Fibroblast of peridontal ligament (primary cell): ENCODE results near the gene SMIM35.
"Not testable (repeated sequence)": the region's sequence is repeated elsewhere in the genome, so short reads cannot be mapped to it uniquely, and the experiment has no call there.

Source experiments
- DNase-seq: peaks from one replicate; pipeline ENCODE4 v3.0.0-alpha.2; 2010; ENCODE audit errors: extremely low read depth

SMIM35 gene

DNA sequence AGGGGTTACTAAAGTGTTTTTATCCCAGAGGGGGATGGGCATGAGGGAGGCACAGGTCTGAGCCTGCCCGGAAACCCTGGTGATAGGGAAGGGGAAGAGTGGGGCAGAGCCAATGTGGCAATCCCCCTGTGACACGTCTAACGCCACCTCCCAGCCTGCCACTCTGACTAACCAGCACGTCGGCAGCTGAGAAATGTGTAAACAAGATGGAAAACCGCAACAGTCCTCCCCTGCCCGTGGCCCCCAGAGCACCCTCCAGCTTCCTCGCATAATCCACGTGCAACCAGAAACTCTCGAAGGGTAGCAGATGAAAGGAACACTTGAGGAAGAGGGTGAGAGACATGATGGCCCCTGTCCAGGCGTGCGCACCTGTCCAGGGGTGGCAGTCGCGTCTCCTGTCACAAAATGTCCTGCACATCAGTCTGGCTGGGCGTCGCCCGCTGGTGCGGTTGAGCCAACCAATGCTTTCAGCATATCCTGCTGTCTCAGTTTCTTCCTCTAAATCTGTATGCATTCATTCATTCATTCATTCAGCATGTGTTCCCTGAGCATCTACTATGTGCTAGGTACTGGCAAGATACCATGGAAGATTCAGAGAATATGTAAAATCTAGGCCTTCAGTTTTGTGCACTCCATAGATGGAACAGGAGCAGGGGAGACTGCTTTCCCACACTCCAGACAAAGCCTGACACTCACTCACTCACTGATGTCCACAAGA is 5.4 kb downstream of the SMIM35 start:
- DNase-seq: no peak

DNA sequence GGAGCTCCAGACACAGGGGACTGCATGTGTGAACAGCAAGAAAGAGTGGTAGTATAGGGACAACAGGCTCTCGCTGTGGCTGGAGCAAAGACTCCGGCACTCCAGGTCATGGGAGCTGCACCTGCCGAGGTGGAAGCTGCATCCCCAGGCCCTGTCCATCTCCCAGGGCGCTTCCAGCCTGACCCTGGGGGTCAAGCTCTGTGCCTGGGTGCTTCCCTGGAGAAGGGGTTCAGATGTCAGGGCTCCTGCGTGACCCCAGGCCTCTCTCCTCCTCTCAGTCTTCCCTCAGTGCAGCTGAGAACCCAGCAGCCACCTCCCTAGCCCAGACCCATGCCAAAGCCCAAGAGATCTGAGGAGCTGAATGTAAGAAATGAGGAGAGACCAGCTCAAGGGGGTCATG is 6.5 kb downstream of the SMIM35 start:
- no peak for DNase-seq

DNA sequence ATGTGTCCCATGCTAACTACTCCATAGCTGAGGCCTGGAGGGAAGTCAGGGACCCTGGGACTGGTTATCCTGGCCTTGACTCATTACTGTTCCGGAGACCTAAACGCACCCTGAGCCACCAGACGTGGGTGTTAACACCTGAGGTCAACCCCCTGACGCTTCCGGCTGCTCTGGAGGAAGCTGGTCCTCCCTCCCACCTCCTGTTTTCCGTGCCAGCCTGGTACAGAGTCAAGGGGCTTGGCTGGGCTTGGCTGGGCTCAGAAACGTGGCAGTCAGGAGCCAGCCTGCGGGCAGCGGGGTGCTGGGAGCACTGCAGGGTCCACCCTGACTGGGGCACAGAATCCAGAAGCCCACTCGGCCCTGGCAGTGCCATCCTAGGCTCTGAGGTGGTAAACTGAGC is 7.3 kb downstream of the SMIM35 start:
- DNase-seq: no peak

DNA sequence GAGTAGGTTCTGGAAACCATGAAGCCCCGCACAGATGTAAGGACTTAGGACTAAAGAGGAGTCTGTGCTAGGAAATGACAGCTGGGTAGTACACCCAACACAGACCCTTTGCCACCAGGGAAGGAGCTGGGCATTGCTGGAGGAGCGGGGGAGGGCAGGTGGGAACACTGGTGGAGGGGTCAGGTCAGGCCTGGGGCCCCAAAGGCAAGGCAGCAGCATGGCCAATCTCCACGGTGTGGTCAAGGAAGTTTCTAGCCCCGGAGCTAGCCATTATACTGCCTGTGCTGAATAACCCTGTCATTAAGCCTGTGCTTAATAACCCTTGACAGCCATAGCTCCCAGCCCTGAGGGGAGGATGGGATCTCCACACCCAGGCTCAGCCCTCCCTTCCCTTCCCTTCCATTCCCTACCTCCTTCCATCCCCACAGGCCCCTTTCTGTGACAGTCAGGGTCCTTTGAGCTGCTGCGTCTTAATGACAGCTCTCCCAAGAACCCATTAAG is 7.8 kb downstream of the SMIM35 start:
- DNase-seq: no peak

DNA sequence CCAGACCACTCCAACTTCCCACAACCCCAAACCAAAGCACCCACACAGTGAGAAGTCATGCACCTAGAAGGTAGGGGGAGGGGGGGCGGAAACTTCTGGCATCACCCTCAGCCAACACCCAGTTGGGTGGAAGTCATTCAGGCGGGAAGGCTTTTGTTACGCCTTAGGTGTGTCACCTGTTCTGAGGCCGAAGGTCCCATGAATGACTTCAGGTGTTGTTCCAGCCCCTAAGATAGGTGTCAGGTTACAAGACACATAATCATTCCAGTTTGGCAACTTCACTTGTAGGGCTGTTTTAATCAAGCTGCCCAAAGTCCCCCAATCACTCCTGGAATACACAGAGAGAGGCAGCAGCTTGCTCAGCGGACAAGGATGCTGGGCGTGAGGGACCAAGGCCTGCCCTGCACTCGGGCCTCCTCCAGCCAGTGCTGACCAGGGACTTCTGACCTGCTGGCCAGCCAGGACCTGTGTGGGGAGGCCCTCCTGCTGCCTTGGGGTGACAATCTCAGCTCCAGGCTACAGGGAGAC is 9.9 kb downstream of the SMIM35 start, which contains the start of gene TMPRSS4:
Gene TMPRSS4, plus strand, starts transcription at position 325 of the 528 bp plus-strand sequence. CDS start 225 bp downstream, outside the sequence.
- no peak for DNase-seq

DNA sequence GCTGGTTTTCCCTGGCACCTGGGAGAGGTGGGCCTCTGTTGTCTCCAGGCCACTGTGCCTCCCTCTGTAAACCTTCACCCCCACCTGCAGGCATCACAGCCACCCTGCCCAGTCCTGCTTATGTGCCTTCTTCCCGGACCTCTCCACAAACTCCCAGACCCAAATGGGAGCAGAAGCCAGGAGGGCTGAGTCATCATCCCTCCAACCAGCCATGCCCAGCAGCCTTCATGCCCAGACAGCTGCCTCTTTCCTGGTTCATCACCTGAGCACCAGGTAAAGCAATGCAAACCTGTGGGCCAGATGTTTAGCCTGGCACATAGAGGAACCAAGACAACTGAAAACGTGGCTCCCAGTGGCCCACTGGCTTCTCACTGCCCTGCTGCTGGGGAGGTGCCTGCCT is 12.0 kb downstream of the SMIM35 start:
- DNase-seq: no peak

- DNase-seq: no peak
Measured at GRCh38 chr11:118074091-118074685, 12.6 kb downstream of the SMIM35 start.

DNA sequence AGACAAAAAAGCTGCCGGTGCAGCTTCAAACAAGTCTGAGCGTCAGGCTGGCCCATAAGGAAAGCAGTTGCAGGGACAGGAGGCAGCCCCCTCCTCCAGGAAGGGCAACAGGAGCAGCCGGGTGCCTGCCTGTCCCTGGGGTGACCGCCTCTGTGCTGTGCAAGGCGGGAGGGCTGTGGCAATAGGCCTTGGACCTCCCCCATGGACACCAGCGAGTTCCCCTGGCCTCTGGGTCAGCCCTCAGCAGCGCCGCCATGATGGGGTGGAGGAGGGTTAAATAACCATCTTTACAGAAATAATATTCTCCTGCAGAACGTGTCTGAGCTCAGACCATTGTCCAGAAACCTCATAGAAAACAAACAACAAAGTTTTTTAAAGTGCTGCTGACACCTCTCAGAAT is 13.2 kb downstream of the SMIM35 start:
- DNase-seq: no peak

- no peak for DNase-seq
Measured at GRCh38 chr11:118071416-118072030, 15.2 kb downstream of the SMIM35 start.

- no peak for DNase-seq
Measured at GRCh38 chr11:118068945-118069612, 17.7 kb downstream of the SMIM35 start.

GRCh38 chr11:118068206-118068944 is 18.4 kb downstream of the SMIM35 start:
- DNase-seq: no peak

DNA sequence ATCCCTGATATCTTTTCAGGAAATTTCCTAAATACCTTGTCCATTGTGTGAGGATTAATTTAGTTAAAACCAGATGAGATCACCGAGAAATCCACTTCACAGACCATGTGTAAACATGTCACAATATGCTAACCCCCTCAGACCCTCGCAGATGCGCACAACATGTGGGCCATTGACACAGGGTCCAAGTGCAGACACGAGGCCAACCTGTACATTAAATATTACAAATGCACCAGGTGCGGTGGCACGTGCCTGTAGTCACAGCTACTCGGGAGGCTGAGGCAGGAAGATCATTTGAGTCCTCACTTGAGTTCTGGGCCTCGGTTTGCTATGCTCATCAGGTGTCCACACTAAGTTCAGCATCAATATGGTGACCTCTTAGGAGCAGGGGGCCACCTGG is 19.8 kb downstream of the SMIM35 start:
- no peak for DNase-seq

GRCh38 chr11:118065384-118065783 is 21.4 kb downstream of the SMIM35 start:
- DNase-seq: no peak

DNA sequence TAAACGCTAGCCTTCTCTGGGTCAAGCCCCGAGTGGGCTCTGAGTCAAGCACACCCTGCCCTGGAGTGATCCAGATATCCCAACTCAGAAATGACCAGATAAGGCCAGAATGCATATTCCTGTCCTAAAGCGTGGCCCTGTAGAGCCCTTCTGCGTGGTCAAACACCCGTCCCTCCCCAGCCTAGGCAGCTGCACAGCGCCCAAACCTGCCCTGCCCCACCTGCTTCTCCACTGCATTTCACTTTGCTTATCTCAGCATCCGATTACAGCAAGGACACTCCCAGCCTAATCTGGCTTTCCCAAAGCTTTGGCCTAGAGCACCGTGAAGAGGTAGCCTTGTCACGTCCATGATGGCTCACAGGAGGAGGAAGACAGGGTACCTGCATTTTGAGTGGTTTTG is 21.8 kb downstream of the SMIM35 start:
- no peak for DNase-seq

DNA sequence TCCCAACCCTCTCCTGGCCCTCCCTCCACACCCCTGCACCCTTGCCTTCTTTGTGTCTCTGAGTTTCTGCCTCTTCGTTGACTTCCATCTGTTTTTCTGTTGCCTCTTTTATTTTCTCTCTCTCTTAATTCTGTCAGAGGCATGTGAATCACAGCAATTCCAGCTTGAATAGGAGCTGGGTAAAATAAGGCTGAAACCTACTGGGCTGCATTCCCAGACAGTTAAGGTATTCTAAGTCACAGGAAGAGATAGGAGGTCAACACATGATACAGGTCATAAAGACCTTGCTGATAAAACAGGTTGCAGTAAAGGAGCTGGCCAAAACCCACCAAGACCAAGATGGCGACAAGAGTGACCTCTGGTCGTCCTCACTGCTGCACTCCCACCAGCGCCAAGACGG is 24.1 kb downstream of the SMIM35 start:
- DNase-seq: not testable (repeated sequence)

DNA sequence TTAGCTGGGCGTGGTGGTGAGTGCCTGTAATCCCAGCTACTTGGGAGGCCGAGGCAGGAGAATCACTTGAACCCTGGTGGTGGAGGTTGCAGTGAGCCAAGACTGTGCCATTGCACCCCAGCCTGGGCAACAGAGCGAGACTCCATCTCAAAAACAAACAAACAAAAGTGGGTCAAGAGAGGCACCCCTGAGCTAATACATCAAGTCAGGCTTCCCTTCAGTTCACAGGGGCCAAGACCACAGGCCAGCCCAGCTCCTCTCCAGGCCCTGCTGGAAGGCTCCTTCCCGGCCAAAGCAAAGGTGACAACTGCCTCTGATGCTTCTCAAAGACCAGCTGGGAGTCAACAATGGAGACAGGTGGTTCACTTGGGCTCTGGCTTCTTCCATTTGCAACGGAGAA is 24.6 kb downstream of the SMIM35 start:
- not testable (repeated sequence) for DNase-seq

- DNase-seq: no peak
Measured at GRCh38 chr11:118061586-118062125, 25.1 kb downstream of the SMIM35 start.

GRCh38 chr11:118060869-118061268 is 25.9 kb downstream of the SMIM35 start:
- no peak for DNase-seq

DNA sequence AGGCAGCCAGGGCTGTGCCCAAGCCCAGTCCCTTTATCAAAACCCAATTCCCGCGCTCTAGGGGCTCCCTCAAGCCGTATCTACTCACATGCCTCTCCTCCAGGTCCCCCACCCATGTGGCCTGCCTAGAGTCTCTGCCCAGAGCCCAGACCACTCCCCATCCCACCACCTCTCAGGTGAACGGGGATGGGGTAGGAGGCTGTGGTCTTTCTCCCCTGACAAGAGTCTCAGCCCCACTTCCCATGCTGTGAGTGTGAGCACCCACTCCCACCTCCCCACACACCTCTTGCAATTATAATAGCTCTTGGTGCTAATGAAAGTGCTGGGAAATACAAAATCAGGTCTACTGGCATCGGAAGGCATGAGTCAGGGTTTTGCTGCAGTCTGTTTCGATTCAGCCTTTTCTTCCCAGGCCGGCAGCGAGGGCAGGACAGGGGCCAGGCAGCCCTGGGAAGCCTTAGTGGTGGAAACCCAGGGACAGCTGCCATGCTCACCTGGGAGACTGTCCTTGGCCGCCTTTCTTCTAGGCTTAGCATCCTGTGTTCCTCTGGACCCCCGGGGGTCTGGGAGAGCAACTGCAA is 26.6 kb downstream of the SMIM35 start:
- DNase-seq: no peak

DNA sequence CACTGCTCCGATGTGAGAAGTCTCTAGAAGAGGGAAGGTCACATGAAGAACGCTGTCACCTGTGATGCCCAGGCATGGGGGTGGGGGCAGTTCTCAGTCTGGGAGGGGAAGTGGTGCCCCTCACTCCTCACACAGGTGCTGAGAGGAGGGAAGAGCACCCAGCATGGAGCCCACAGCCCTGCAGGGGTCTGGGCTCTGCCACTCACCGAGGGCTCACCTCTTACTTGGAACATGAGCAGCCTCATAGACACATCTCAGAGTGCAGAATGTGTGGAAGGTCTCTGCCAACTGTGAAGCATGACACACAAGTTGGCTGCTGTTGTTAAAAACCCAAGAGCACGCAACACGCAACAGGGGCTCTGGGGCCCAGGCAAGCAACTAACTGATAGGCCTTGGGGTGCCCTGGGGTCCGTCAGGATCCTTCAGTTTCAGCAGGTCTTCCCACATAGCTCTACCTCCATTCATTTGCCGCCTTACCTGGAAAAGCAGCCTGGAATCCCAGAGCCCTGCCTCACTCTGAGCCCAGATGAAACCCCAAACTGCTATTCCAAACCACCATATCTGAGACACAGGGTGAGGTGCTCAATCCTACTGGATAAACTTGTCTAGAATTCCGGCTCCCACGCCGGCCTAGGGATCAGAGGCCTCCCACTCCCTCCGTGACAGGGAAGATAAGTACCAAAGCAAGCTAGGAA is 27.4 kb downstream of the SMIM35 start:
- no peak for DNase-seq
